Measurements from ENCODE around the gene DNAAF9.

The DNAAF9 gene

DNA sequence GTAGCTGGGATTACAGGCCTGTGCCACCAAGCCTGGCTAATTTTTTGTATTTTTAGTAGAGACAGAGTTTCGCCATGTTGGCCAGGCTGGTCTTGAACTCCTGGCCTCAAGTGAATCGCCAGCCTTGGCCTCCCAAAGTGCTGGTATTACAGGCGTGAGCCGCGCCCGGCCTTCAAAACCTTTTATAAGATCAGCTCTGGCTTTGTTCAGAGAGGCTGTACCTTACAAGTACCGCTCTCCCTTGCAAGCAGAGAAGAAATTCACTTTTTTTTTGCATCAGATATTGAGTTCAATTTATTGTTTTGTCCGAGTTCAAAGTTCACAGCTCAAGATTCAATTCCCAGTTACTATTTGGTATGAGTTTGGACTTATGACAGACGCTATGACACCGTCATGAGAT is 1.9 kb upstream of the DNAAF9 start:
- TF ChIP-seq, protein P1, sequence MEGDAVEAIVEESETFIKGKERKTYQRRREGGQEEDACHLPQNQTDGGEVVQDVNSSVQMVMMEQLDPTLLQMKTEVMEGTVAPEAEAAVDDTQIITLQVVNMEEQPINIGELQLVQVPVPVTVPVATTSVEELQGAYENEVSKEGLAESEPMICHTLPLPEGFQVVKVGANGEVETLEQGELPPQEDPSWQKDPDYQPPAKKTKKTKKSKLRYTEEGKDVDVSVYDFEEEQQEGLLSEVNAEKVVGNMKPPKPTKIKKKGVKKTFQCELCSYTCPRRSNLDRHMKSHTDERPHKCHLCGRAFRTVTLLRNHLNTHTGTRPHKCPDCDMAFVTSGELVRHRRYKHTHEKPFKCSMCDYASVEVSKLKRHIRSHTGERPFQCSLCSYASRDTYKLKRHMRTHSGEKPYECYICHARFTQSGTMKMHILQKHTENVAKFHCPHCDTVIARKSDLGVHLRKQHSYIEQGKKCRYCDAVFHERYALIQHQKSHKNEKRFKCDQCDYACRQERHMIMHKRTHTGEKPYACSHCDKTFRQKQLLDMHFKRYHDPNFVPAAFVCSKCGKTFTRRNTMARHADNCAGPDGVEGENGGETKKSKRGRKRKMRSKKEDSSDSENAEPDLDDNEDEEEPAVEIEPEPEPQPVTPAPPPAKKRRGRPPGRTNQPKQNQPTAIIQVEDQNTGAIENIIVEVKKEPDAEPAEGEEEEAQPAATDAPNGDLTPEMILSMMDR (IDR thresholded peaks at IDR 0.05; ENCODE audit: insufficient read depth, low read length, poor library complexity, severe bottlenecking), result no peak
- H3K4me3 ChIP-seq (replicated peaks; ENCODE audit: low read depth, low read length), result no peak overlapping the region
- DNase-seq (ENCODE audit: extremely low read depth, insufficient read length), result no peak
- H3K27me3 ChIP-seq (replicated peaks; ENCODE audit: control insufficient read depth, insufficient read depth, low read length), result no peaks in the 10 kb centered on the region; the same call in 1 of the 2 replicates
- no peaks in the 10 kb centered on the region for H3K36me3 ChIP-seq (ENCODE audit: control insufficient read depth, insufficient read depth, low read length)

DNA sequence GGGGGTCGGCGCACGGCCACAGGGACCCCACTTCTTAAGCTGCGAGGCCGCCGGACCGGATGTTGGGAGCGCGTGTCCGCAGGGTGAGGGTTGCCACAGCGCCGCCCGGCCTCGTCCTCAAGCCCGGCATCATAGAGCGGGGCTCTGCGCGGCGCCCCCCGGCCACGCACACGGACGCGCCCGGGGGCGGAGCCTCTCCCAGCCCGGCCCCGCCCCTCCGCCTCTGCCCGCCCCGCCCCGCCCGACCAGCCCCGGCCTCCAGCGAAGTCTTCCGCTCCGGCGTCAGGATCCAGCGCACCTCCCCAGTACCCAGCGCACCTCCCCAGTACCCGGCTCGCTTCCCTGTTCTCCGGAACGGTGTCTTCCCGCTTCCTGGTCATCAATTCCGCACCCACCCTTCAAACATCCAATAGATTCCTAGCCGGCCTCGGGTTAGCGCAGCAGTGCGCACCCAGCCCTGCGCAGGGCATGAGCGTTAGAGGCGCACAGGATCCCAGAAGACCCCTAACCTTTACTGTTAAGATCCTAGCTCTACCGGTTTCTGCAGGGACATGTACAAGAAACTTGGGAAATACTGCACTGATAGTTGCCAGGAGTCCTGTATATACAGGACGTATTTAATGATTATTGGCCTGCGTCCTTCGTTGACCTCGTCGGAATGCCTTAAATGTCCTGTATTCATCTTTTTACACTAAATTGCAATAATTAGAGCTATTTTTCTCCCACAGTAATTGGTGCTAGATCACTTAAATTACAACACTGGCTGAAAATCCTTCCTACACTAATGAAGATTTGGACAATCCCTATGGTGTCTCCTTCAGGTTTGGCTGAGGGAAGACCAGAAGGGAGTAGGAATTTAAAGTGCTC is 535 bp upstream of the DNAAF9 start:
- peak; percentile 73 for DNase-seq (ENCODE audit: extremely low read depth, insufficient read length)
- Histone ChIP-seq H3K36me3 (ENCODE audit: control insufficient read depth, insufficient read depth, low read length) (no peaks in the 10 kb centered on the region), H3K27me3 (replicated peaks; ENCODE audit: control insufficient read depth, insufficient read depth, low read length) (no peaks in the 10 kb centered on the region; the same call in 1 of the 2 replicates), H3K4me3 (replicated peaks; ENCODE audit: low read depth, low read length) (peak overlapping the region; percentile 73)
- TF ChIP-seq, protein P1 (IDR thresholded peaks at IDR 0.05; ENCODE audit: insufficient read depth, low read length, poor library complexity, severe bottlenecking), result no peak

DNA sequence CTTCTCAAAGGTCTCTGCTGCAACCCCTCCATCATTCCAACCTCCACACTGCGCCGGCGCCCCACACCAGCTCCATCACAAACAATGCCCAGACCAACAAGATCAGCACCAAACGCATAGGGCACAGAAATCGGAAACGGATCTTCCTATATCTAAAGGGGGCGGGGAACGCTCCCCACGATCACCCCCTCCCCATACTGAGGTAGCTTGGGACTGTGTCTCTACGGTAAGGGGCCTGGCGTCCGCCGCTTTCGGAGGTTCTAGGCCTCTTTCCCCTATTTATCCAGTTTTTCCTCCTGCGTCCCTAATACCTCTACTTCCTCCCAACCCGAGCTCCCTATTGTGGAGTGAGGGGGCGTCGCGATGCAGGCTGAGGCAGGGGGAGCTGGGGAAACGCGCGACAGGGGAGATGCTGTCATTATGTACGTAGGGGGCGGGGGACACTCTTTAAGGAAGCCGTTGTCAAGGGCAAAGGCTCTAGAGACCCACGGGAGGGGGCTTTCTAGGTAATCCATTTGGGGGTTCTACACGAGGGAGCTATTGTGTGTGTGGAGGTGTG is 909 bp downstream of the DNAAF9 start:
- no peaks in the 10 kb centered on the region; the same call in 1 of the 2 replicates for H3K27me3 ChIP-seq (replicated peaks; ENCODE audit: control insufficient read depth, insufficient read depth, low read length)
- no peak for DNase-seq (ENCODE audit: extremely low read depth, insufficient read length)
- H3K36me3 ChIP-seq (ENCODE audit: control insufficient read depth, insufficient read depth, low read length), result no peaks in the 10 kb centered on the region
- TF ChIP-seq, protein P1 (IDR thresholded peaks at IDR 0.05; ENCODE audit: insufficient read depth, low read length, poor library complexity, severe bottlenecking), result no peak
- peak overlapping the region; percentile 73 for H3K4me3 ChIP-seq (replicated peaks; ENCODE audit: low read depth, low read length)

DNA sequence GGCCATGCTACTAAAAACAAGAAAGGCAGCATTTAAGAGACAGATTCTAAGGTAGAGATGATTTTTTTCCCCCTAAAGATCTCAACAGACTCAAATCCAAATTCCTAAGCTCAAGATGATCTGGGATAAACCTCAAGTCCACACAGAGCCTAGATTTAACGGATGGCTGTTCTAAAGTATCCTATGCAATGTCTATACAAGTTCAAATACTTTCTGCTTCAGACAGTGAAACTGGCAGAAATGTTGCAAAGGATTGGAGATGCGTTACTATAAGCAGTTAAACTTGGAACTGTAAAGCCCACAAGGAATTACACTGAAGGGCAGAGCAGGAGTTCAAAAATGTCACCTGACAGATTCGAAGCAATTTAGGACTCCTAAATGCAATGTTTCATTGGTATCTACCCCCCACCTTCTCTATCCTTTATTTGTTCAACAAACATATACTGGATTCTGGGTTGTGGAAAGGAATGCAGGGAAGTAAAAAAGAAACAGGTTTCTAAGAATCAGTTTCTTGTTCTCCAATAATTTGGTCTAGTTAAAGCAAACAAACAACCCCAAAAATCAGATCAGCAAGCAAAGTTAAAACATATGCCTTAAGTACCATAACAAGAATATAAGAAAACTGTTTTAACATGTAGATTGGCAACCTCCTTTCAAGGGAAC is 1.6 kb downstream of the DNAAF9 start:
- no peak overlapping the region for H3K4me3 ChIP-seq (replicated peaks; ENCODE audit: low read depth, low read length)
- no peaks in the 10 kb centered on the region for H3K36me3 ChIP-seq (ENCODE audit: control insufficient read depth, insufficient read depth, low read length)
- TF ChIP-seq, protein P1 (IDR thresholded peaks at IDR 0.05; ENCODE audit: insufficient read depth, low read length, poor library complexity, severe bottlenecking), result no peak
- no peak for DNase-seq (ENCODE audit: extremely low read depth, insufficient read length)
- H3K27me3 ChIP-seq (replicated peaks; ENCODE audit: control insufficient read depth, insufficient read depth, low read length), result no peaks in the 10 kb centered on the region; the same call in 1 of the 2 replicates

DNA sequence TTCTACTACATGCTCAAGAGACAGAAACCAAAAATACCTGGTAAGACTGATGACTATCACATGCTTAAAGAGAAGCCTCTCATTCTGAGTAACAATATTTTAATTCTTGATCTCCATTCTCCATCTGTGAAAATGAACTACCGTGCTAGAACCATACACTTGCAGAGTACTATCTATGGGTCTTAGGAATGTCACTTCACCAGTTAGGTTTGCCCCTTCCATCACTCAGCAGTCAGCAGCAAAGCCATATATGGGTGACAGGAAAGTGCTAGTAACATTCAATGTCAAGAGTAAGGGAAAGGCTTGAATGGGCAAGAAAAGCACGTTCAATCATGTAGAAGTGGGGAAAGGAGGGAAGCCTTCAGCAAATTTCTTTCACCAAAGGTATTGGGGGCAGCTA is 2.3 kb downstream of the DNAAF9 start:
- TF ChIP-seq, protein P1 (IDR thresholded peaks at IDR 0.05; ENCODE audit: insufficient read depth, low read length, poor library complexity, severe bottlenecking), result no peak
- DNase-seq (ENCODE audit: extremely low read depth, insufficient read length), result no peak
- Histone ChIP-seq H3K27me3 (replicated peaks; ENCODE audit: control insufficient read depth, insufficient read depth, low read length) (no peaks in the 10 kb centered on the region; the same call in 1 of the 2 replicates), H3K36me3 (ENCODE audit: control insufficient read depth, insufficient read depth, low read length) (no peaks in the 10 kb centered on the region), H3K4me3 (replicated peaks; ENCODE audit: low read depth, low read length) (no peak overlapping the region)
